NCI-H2107 treated with DMSO at 0.1 percent for 48 hours (cell line): Measurements from ENCODE around the gene KRT40.

ENCODE experiments used
- DNase-seq: peaks from one replicate; lab custom pipeline; 2025; ENCODE audit not compliant: unreplicated experiment; lab: John Stamatoyannopoulos, UW

KRT40 gene

DNA sequence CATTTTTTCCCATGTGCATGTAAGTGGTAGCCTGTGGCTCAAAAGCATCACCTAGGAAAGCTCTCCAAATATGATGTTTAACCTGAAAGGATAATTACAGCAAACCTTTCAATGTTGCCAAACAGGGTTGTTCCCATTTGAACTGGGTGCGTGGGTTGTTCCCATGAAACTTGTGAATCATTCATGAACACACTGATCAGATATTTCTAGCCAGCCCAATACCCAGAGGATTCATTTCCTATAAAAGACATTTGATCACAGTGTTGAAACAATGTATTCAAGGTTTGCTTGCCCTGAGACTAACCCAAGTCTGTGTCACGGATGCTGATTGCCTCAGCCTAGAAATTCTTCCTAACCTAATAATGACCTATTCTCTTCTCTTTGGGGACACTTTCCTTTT lies 30.2 kb downstream of the KRT40 start:
- no peak for DNase-seq

DNA sequence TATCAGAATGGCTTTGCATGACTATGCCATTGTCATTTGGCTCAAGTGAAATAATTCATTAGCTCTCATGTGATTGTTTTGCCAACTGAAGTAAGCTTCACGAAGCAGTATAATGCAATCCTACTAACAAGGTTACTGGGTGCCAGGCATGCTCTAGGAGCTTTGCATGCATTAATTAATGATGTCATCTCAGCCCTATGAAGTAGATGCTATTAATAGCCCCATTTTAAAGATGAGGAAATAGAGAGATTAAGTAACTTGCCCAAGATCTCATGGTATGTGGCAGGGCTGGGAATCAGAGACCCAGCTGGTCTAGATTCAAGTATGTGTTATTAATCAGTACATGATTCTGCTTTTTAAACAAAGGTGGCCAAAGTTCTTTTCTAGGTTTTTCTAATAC lies 31.5 kb downstream of the KRT40 start:
- no peak for DNase-seq

DNA sequence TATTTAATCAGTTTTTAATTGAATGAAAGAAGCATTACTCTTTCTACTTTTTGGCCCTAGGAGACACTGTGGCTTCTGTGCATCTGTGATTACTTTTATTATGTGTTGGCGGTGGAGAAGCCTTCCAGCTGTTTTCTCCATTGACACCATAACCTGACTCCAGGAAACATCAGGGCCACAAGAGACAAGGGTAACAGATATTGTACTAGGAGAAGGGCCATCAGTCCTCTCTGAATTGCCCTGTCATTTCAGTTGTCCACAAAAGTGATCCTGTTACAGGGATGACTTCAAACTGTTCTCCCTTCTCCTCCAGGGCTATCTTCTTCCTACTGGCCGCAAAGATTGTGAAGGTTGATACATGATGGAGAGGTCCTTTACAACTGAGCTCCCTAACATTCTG lies 32.0 kb downstream of the KRT40 start:
- DNase-seq, result no peak

DNA sequence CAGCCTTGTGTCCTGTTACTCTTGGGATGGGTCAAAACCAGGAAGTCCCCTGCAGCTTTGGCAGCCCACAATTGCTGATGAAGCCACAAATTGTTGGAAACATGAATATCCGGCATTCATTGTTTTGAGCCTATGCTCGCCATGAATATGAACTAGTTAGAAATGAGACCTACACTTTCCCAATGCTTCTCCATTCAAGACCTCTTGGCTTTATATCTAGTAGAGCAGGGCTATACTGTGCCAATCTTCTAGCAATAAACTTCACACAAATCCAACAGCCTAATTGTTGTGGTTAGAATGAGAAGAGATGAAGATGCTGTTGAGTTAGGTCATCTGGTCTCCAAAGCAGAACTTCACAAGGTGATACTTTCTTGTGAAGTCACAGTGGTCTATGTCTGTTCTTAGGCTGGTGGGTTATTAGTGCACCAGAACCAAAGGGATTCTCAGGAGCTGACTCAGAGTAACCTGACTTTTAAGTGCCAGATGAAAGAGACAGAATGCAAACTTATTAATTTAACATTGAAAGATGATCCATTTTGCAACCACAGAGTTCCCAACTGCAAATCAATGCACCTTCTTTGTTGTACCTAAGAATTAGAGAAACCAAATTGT lies 33.0 kb downstream of the KRT40 start:
- no peak for DNase-seq

DNA sequence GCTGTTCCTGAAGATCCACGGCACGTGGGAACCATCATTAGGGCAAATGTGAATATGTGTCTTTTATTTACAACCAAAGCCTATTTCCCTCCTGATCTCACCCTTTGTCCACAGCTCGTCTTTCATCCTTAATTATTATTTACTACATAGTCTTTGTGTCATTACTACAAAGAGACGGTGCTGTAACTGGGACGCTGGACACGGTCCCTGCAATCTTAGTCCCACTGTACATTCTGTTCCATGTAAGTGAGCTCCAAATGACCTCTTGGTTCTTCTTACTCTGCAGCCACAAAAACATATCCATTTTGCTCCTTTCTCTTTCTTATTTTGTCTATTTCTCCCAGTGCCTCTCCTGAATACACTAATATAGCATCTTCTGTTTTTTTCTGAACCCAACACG lies 34.0 kb downstream of the KRT40 start:
- DNase-seq, result peak; percentile 21

DNA sequence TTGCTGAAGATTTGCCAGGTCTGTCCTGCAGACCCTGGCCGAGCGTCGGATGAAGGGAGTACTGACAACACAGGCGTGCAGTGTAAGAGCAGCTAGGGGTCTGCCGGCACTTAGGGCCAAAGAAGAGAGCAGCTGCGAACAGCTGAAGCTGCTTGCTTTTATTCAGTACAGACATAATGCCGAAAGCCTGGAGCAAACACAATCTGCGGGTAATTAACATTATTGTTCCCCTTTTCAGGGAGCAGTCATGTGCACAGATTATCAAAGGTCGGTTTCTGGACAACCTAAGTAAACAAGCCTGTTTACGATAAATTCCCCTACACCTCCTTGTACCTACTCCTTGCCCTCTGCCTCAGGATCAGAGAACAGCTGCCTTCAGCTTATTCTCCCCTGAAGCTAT lies 34.7 kb downstream of the KRT40 start:
- peak; percentile 54 for DNase-seq

DNA sequence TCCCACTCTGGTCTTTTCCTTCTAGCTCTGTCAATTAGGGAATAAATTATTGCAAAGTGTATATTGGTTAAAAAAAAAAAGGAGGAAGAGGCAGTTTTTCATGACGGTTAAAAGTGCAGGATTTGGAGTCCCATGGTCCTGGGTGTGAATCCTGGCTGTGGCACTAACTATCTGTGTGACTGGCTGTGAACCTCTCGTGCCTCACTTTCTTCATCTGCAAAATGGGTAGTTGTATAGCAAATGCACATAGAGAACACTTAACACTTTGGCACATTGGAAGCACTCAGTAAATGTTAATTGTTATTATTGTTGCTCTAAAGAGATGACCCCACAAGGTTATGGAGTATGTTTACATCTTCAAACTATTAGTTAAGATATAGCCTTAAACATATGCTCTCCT lies 36.2 kb downstream of the KRT40 start:
- DNase-seq, result no peak

DNA sequence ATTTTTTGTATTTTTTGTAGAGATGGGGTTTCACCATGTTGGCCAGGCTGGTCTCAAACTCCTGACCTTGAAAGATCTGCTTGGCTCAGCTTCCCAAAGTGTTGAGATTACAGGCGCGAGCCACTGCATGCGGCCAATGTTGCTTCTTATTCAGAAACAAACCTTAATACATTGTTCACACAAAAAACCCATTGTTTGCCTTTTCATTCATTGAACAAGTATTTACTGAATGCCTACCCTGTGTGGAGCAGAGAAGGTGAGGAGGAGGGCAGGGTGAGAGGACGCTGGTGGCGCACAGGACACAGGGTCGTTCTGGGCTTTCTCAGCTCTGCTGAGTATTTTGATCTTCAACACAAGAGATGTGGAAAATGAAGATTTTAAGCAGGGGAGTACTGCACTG lies 38.7 kb downstream of the KRT40 start:
- DNase-seq, result no peak

DNA sequence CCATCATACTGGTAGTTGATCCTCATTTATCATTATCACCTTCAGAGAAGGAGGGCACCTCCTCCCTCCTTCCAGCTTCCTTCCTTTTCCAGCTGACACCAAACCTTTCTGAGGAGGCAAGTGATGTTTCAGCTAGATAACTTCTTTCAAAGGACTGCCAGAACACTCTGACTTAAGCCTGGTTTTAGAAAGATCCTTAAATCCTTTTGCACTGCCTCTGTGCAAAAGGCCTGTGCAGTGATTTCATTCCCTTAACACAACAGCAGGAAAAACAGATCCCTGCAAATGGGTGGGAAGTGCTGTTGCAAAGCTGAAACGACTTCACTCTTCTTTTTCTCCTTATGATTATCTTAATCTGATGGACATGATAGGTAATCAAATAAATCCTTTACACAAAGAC lies 39.6 kb downstream of the KRT40 start:
- DNase-seq, result no peak

DNA sequence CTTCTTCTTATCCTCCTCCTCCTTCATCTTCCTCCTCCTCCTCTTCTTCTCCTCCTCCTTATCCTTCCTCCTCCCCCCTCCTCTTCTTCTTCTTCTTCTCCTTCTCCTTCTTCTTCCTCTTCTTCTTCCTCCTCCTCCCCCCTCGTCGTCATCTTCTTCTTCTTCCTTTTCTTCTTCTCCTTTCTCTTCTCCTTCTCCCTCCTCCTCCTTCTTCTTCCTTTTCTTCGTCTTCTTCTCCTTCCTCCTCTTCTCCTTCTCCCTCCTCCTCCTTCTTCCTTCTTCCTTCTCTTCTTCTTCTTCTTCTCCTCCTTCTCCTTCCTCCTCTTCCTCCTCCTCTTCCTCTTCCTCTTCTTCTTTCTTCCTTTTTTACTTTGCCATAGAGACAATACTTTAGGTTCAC lies 41.6 kb downstream of the KRT40 start:
- DNase-seq, result no peak

DNA sequence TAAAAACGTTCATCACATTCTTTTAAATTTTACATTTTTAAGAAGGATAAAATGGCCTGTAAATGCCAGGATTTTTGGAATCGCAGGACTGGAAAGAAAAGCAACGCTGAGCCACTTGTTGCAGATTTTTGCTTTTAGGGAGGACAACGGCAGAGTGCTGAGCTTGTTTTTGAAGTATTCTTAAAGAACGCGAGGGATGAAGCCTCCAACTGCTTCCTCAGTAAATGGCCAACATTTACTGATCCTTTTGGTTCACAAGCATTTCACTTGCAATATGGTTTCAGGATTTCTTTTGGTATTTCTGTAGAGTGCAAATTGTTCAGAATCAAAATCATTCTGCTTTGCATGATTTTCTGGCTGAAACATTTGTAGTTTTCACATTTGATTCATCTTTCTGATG lies 43.9 kb downstream of the KRT40 start:
- DNase-seq, result no peak

DNA sequence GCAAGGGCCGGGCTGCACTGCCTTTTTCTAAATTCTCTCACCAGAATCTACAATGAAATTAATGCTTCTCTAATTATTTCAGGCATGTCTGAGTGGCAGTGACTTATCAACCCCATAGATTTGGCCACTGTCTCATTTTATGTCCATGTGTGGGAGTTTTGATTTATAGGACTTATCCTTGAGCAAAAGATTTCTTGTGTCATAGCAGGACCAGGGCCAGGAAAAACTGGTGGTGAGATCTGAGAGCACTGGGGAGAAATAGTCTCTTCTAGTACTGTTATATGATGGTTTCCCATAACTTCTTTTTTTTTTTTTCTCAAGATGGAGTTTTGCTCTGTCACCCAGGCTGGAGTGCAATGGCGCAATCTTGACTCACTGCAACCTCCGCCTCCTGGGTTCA lies 45.1 kb downstream of the KRT40 start:
- no peak for DNase-seq

DNA sequence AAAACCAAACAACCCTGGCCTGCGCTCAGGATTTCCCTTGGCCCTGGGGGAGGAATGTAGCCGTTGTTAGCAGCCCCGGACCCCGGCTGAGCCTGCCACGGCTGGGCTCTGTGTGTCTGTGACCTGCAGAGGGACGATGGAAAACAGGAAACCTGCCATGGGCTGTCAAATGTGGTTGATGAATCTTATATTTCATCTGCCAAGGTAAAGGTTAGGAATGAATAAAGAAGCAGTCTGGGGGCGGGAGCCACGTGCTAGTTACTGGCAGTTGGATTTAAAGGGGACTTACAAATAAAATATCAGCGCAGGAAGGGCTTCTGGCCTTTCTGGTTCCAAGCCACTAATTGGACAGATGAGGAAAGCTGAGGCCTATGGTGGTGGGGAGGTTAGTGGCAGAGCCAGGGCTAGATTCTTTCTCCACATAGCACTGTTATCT lies 46.7 kb downstream of the KRT40 start, which contains the start of gene KRT23:
KRT23 (minus strand) TSS at position 263 of the 436 bp plus-strand sequence. CDS start 1,043 bp downstream, outside the sequence.
- no peak for DNase-seq

DNA sequence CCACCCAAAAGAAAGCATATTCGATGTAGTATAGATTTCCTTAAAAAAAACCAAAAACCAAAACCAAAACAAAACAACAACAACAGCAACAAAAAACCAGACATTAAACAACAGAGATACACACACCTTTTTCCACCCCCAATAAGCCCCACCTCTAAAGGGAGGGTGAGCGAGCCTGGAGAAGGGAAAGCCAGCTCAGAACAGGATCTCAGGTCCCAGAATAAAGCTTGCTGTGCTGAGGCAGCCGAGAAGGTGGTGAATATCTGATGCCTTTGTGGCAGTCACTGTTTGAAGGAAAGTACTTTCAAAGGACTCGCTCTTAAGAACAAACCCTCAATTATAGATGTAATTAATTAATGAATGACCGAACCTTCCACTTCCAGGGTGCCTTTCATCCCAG lies 47.1 kb downstream of the KRT40 start:
- DNase-seq, result no peak

DNA sequence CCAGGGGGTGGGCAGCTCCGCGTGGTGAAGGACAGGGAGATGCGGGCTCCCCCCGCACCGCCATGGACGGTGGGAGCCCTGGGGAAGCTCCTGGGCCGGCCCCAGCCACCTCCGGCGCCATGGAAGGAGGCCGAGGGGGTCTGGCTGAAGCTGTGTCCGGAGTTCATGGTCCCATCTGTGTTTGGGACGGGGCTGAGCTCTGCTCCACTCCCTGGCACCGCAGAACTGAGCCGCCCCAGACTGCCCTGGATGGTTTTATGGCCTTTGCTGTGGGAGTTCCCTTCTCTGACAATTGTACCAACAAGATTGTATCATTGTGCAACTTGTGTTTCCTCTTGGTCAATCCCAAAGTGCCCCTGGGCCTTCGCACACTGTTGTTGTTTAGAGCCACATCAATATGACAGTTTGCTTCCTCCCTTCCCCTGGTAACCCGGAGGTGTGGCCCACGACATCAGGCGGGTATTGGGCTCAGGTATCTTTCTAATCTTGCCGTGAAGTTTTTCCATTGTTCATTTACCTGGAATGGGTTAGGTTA lies 47.6 kb downstream of the KRT40 start:
- DNase-seq, result no peak

DNA sequence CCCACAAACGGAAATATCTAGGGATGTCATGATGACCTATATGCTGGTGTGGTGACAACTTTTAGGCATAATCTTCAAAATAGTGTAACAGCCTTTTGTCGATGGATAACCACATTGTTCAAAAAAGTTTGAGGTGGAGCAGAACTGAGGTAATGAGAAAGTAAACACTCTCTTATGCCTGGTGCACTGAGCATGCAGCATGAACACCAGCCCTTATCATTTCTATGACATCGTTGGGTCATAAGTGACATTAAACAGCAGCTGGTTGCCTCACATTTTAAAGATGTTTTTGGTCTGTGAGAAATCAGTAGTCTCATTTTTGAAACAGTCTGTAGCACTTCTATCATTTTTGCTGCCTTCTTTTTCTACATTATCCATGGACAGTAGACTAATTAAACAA lies 48.5 kb downstream of the KRT40 start:
- no peak for DNase-seq

DNA sequence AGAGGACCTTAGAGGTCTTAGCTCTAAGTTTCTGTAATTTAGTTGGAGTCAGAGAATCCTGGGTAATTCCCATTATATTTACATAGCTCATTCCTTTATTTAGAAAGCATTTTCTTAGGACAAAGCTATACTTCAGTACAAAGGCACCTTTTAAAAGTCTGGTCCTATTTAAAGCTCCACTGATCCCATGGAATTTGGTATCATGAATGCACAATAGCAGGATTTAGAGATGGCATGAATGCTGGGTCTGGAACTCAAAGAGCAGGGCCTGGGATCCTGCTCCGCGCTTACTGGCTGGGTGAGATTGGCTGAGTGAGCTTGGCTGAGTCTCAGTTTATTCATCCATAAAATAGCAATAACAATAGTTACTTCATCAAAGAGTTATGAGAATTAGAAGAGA lies 51.5 kb downstream of the KRT40 start:
- DNase-seq, result no peak

DNA sequence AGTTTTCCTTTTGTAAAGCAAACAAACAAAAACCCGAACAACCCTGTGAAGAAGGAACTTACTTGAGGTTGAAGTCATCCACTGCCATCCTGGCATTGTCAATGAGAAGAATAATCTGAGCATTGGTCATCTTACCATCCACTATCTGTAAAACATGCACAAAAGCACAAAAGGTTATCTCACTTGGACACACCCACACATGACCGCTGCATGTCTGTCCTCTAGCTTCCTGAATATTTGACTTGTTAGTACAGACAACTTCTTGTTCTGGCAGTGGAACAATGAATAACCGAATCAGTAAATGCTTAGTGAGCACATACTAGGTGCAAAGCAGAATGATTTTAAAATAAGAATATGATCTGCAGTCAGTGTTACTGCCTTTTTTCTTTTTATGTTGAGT lies 52.8 kb downstream of the KRT40 start:
- no peak for DNase-seq
